ENCODE results near the gene PDGFRB. TPM values are rescaled to one million over a fixed set of nuclear protein-coding genes. Genes with fewer than 3 reads are reported as not detected.

The PDGFRB gene
- total and polyA plus RNA-seq, 2 of the 8 experiments (the other 6 are each of a cell fraction or from before 2014, with no cell fraction given): 4.2 to 13.7 TPM

DNA sequence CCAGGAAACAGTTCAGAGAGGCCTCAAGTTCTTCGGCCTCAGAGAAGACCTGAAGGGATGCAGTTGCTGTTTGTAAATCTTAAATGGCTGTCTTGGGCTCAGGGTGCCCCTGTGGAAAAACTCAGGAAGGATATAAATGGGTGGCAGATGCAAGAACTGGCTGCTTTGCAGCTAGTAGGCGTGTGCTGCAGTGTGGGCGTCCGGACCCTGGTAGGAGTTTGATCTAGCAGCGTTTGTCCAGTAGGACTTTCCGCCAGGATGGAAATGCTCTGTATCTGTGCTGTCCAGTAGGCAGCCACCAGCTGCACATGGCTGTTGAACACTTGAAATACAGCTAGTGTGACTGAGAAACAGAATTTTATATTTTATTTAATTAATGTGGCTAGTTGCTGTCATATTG lies 18.6 kb upstream of the PDGFRB start:
- TF ChIP-seq CHD2 (IDR thresholded peaks at IDR 0.05; ENCODE audit: low read length) (no peak), SIN3A (conservative IDR thresholded peaks at IDR 0.05 in 1 of 2, IDR thresholded peaks at IDR 0.05 in 1 of 2; ENCODE audit: low read depth in 1 of 2, low read length in 2 of 2) (no peak), SIRT6 (IDR thresholded peaks at IDR 0.05; ENCODE audit: low read length) (no peak), KDM4A (IDR thresholded peaks at IDR 0.05; ENCODE audit: low read depth, low read length, severe bottlenecking) (no peak), RXRA (IDR thresholded peaks at IDR 0.05; ENCODE audit: insufficient read depth, low read depth, low read length) (no peak), CTBP2 (IDR thresholded peaks at IDR 0.05; ENCODE audit: borderline replicate concordance, insufficient read depth, insufficient read length, low read length) (no peak), MAFK (IDR thresholded peaks at IDR 0.05; ENCODE audit: low read depth, low read length) (no peak), NRF1 (IDR thresholded peaks at IDR 0.05; ENCODE audit: low read depth, low read length) (no peak), RBBP5 (IDR thresholded peaks at IDR 0.05; ENCODE audit: borderline replicate concordance, low read depth, low read length) (no peak), RAD21 (IDR thresholded peaks at IDR 0.05 in 1 of 2, conservative IDR thresholded peaks at IDR 0.05 in 1 of 2; ENCODE audit: low read depth in 2 of 2, low read length in 2 of 2) (no peak)
- Histone ChIP-seq H3K4me3 (ENCODE audit: extremely low read depth in 1 of 4, insufficient read depth in 2 of 4, low read depth in 3 of 4, low read length in 4 of 4) (no peak overlapping the region), H4K8ac (ENCODE audit: extremely low read depth, insufficient read depth, low read length) (no peak overlapping the region), H3K56ac (replicated peaks; ENCODE audit: insufficient read length, low read depth, low read length) (no peak overlapping the region), H4K20me1 (replicated peaks in 1 of 2; ENCODE audit: control insufficient read depth in 1 of 2, insufficient read depth in 2 of 2, low read length in 2 of 2) (no peaks in the 10 kb centered on the region), H2AK5ac (ENCODE audit: low read depth, low read length) (no peak overlapping the region), H3K27ac (ENCODE audit: low read depth, low read length) (no peak overlapping the region), H3K14ac (ENCODE audit: insufficient read length) (no peak overlapping the region), H2BK15ac (ENCODE audit: low read length) (no peak overlapping the region), H3K27me3 (replicated peaks in 1 of 4; ENCODE audit: control insufficient read depth in 3 of 4, extremely low read depth in 1 of 4, insufficient read depth in 3 of 4, low read length in 3 of 4) (peaks cover 12 to 31% (median 25%) of the 10 kb centered on the region in 4 experiments), H2BK20ac (ENCODE audit: low read length) (no peak overlapping the region), H2BK5ac (ENCODE audit: low read depth, low read length) (no peak overlapping the region), H3K9ac (replicated peaks in 1 of 4; ENCODE audit: extremely low read depth in 1 of 4, low read depth in 3 of 4, low read length in 3 of 4) (no peak overlapping the region; a peak in 1 of 7 replicates), H3K23me2 (ENCODE audit: low read depth, low read length) (no peaks in the 10 kb centered on the region), H3K79me1 (ENCODE audit: low read depth, low read length) (no peaks in the 10 kb centered on the region; the same call in 1 of the 2 replicates), H3K18ac (ENCODE audit: extremely low read depth, low read length) (no peak overlapping the region), H3K4me2 (ENCODE audit: insufficient read depth in 1 of 2, low read depth in 2 of 2, low read length in 2 of 2) (no peak overlapping the region), H2BK12ac (ENCODE audit: low read depth, low read length) (no peak overlapping the region), H4K5ac (ENCODE audit: insufficient read length, low read depth, low read length) (no peak overlapping the region), H3K4me1 (replicated peaks in 1 of 4; ENCODE audit: control insufficient read depth in 3 of 4, insufficient read depth in 4 of 4, low read length in 3 of 4) (no peaks in the 10 kb centered on the region; a peak in 1 of 7 replicates), H3K23ac (ENCODE audit: insufficient read length) (no peak overlapping the region), H3K79me2 (ENCODE audit: control insufficient read depth in 1 of 2, insufficient read depth in 2 of 2, low read length in 2 of 2) (no peaks in the 10 kb centered on the region), H3K9me3 (ENCODE audit: insufficient read depth in 2 of 2, low read depth in 1 of 2, low read length in 1 of 2) (no peaks in the 10 kb centered on the region), H2AFZ (ENCODE audit: low read length) (no peak overlapping the region), H2BK120ac (replicated peaks; ENCODE audit: low read depth, low read length) (no peak overlapping the region), H4K91ac (replicated peaks; ENCODE audit: insufficient read length, low read length) (no peak overlapping the region), H3K36me3 (ENCODE audit: control insufficient read depth in 2 of 4, insufficient read depth in 4 of 4, low read length in 3 of 4) (no peaks in the 10 kb centered on the region), H3K4ac (replicated peaks; ENCODE audit: insufficient read length, low read depth, low read length) (no peak overlapping the region)
- WGBS, 2 experiments (ENCODE audit: extremely low coverage in 1 of 2, insufficient coverage in 1 of 2, insufficient read length in 1 of 2, insufficient replicate concordance in 2 of 2, low coverage in 1 of 2, low lambda C conversion rate in 2 of 2, missing lambda C conversion rate in 1 of 2): 93% methylated on average over 6 of the region's 6 CpGs; no CpG with 5 or more reads in 1 of the 2 experiments
- ChIA-PET POLR2A (ENCODE audit: partially characterized antibody) (interaction anchor here (1.1 kb wide), 1 partner anchor 8 kb away, joined by 3 read pairs; no protein-coding TSS in a partner anchor), CTCF (ENCODE audit: partially characterized antibody) (interaction anchor here (1.0 to 17.8 kb wide), 18 partner anchors 12 to 177 kb away, joined by 3 to 406 read pairs (median 6); partner anchors contain the start of genes ARSI, CDX1, PDGFRB and SLC6A7)
- FAIRE-seq (no peak), DNase-seq (ENCODE audit: low read depth in 1 of 2, low spot score in 2 of 2) (no peak)

All from H1 (cell line).